NCI-H1048 (cell line): ENCODE measurements around the gene ENTREP1.
"Not testable (repeated sequence)": the region's sequence is repeated elsewhere in the genome, so short reads cannot be mapped to it uniquely, and the experiment has no call there.

Experiments used
- DNase-seq: peaks from one replicate; lab custom pipeline; 2025; lab: John Stamatoyannopoulos, UW

ENTREP1 gene

GRCh38 chr9:69371001-69371400 lies 46.0 kb downstream of the ENTREP1 start:
- DNase-seq = no peak

GRCh38 chr9:69376651-69377050 lies 51.6 kb downstream of the ENTREP1 start:
- DNase-seq = no peak

GRCh38 chr9:69377291-69377690 lies 52.3 kb downstream of the ENTREP1 start:
- DNase-seq = no peak

GRCh38 chr9:69377981-69378380 lies 53.0 kb downstream of the ENTREP1 start:
- no peak for DNase-seq

GRCh38 chr9:69379270-69379982 lies 54.4 kb downstream of the ENTREP1 start:
- no peak for DNase-seq

- no peak for DNase-seq
Observed at GRCh38 chr9:69380301-69380700, 55.3 kb downstream of the ENTREP1 start.

- DNase-seq = no peak
Observed at GRCh38 chr9:69380811-69381210, 55.8 kb downstream of the ENTREP1 start.

GRCh38 chr9:69382135-69382534 lies 57.1 kb downstream of the ENTREP1 start:
- DNase-seq = no peak

GRCh38 chr9:69385581-69386033 lies 60.6 kb downstream of the ENTREP1 start:
- DNase-seq = no peak

GRCh38 chr9:69386651-69387050 lies 61.6 kb downstream of the ENTREP1 start:
- DNase-seq = no peak

GRCh38 chr9:69388596-69388995 lies 63.6 kb downstream of the ENTREP1 start:
- no peak for DNase-seq

- no peak for DNase-seq
Observed at GRCh38 chr9:69389437-69389995, 64.5 kb downstream of the ENTREP1 start.

GRCh38 chr9:69391487-69391886 lies 66.5 kb downstream of the ENTREP1 start:
- DNase-seq = no peak

- DNase-seq = no peak
Observed at GRCh38 chr9:69391946-69392345, 66.9 kb downstream of the ENTREP1 start.

- DNase-seq = no peak
Observed at GRCh38 chr9:69392826-69393225, 67.8 kb downstream of the ENTREP1 start.

- no peak for DNase-seq
Observed at GRCh38 chr9:69393425-69393824, 68.4 kb downstream of the ENTREP1 start.

- no peak for DNase-seq
Observed at GRCh38 chr9:69395718-69396117, 70.7 kb downstream of the ENTREP1 start.

GRCh38 chr9:69396759-69397158 lies 71.7 kb downstream of the ENTREP1 start:
- no peak for DNase-seq

GRCh38 chr9:69397384-69398214 lies 72.6 kb downstream of the ENTREP1 start:
- no peak for DNase-seq

- no peak for DNase-seq
Observed at GRCh38 chr9:69400470-69400869, 75.5 kb downstream of the ENTREP1 start.

GRCh38 chr9:69409936-69410335 lies 84.9 kb downstream of the ENTREP1 start:
- DNase-seq = not testable (repeated sequence)

GRCh38 chr9:69411246-69411645 lies 86.2 kb downstream of the ENTREP1 start:
- DNase-seq = no peak
